Neural cell (in vitro differentiated cells): ENCODE measurements around the gene RTN4RL1.
A peak's percentile ranks its signal among the peaks of the same experiment; 100 is the strongest.

Experiments
- EP300 ChIP-seq: fragments of 450-650 bp; conservative IDR thresholded peaks from 2 replicates; pipeline ENCODE4 v1.6.1; 2014; ENCODE audit warnings: antibody characterized with exemption, mild to moderate bottlenecking, moderate library complexity; ENCODE audit not compliant: poor library complexity, severe bottlenecking
- EZH2 ChIP-seq: fragments of 200-600, 300-800 bp; shearing (Covaris generic), sonication (generic); IDR thresholded peaks from 2 replicates; pipeline ENCODE4 v1.6.1; 2014; ENCODE audit warnings: antibody characterized with exemption, low read length, borderline replicate concordance, mild to moderate bottlenecking; ENCODE audit not compliant: insufficient read depth, poor library complexity, severe bottlenecking
- MXI1 ChIP-seq: fragments of 450-650 bp; conservative IDR thresholded peaks from 2 replicates; pipeline ENCODE4 v1.6.1; 2014; ENCODE audit warnings: antibody characterized with exemption, mild to moderate bottlenecking; ENCODE audit not compliant: poor library complexity, severe bottlenecking
- POLR2AphosphoS5 ChIP-seq: IDR thresholded peaks from 2 replicates; pipeline ENCODE4 v1.6.1; 2012
- RAD21 ChIP-seq: fragments of 450-650 bp; conservative IDR thresholded peaks from 2 replicates; pipeline ENCODE4 v1.6.1; 2014; ENCODE audit warnings: antibody characterized with exemption, mild to moderate bottlenecking, moderate library complexity
- SMC3 ChIP-seq: fragments of 450-650 bp; conservative IDR thresholded peaks from 2 replicates; pipeline ENCODE4 v1.6.1; 2014; ENCODE audit warnings: antibody characterized with exemption, mild to moderate bottlenecking, moderate library complexity; ENCODE audit not compliant: poor library complexity
- TAF1 ChIP-seq: IDR thresholded peaks from 2 replicates; pipeline ENCODE4 v1.6.1; 2012; ENCODE audit warnings: low read depth
- TF ChIP-seq, protein P1 (sequence below): IDR thresholded peaks from 2 replicates; pipeline ENCODE4 v1.6.1; 2012; ENCODE audit warnings: borderline replicate concordance
- TF ChIP-seq, protein P2 (sequence below): fragments of 450-650 bp; IDR thresholded peaks from 2 replicates; pipeline ENCODE4 v1.5.1; 2014; ENCODE audit warnings: antibody characterized with exemption, mild to moderate bottlenecking, moderate library complexity; ENCODE audit not compliant: poor library complexity, severe bottlenecking

DNA sequence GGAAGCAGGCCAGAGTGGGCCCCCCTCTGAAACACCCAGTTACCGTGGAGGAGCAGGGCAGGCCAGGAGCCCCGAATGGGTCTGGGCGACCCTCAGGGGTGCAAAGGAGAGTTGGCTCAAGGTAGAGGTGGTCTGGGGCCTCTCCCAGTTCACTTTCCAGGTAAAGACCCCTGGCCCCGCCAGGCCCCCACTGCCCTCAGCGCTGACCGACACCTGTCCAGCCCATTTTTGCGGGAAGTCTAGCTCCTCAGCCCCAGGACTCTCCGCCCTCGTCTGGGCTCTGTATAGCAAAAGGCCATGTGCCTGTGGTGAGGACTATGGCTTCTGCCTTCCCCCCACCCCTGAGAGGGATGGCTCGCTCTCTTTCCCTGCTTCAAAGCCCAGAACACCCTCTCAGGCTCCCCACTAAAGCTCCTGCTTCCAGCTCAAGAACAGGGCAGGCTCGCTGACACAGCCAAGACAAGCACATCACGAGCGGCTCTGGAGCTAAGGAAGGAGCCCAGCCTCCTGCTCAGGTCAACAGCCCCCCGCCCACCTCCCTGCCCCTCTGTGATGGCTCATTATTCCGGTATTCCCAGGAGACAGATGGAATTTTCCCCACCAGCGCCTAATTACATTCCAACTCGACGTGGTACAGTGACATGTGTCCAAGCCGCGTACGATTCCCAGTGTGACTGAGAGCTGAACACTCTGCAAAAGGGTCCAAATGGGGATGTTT is 59.4 kb downstream of the RTN4RL1 start:
- TF ChIP-seq, protein P1, sequence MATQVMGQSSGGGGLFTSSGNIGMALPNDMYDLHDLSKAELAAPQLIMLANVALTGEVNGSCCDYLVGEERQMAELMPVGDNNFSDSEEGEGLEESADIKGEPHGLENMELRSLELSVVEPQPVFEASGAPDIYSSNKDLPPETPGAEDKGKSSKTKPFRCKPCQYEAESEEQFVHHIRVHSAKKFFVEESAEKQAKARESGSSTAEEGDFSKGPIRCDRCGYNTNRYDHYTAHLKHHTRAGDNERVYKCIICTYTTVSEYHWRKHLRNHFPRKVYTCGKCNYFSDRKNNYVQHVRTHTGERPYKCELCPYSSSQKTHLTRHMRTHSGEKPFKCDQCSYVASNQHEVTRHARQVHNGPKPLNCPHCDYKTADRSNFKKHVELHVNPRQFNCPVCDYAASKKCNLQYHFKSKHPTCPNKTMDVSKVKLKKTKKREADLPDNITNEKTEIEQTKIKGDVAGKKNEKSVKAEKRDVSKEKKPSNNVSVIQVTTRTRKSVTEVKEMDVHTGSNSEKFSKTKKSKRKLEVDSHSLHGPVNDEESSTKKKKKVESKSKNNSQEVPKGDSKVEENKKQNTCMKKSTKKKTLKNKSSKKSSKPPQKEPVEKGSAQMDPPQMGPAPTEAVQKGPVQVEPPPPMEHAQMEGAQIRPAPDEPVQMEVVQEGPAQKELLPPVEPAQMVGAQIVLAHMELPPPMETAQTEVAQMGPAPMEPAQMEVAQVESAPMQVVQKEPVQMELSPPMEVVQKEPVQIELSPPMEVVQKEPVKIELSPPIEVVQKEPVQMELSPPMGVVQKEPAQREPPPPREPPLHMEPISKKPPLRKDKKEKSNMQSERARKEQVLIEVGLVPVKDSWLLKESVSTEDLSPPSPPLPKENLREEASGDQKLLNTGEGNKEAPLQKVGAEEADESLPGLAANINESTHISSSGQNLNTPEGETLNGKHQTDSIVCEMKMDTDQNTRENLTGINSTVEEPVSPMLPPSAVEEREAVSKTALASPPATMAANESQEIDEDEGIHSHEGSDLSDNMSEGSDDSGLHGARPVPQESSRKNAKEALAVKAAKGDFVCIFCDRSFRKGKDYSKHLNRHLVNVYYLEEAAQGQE: peak; percentile 97
- TF ChIP-seq EZH2 (no peak), POLR2AphosphoS5 (peak; percentile 36), EP300 (no peak), SMC3 (no peak), MXI1 (no peak), RAD21 (no peak), TAF1 (no peak)
- TF ChIP-seq, protein P2, sequence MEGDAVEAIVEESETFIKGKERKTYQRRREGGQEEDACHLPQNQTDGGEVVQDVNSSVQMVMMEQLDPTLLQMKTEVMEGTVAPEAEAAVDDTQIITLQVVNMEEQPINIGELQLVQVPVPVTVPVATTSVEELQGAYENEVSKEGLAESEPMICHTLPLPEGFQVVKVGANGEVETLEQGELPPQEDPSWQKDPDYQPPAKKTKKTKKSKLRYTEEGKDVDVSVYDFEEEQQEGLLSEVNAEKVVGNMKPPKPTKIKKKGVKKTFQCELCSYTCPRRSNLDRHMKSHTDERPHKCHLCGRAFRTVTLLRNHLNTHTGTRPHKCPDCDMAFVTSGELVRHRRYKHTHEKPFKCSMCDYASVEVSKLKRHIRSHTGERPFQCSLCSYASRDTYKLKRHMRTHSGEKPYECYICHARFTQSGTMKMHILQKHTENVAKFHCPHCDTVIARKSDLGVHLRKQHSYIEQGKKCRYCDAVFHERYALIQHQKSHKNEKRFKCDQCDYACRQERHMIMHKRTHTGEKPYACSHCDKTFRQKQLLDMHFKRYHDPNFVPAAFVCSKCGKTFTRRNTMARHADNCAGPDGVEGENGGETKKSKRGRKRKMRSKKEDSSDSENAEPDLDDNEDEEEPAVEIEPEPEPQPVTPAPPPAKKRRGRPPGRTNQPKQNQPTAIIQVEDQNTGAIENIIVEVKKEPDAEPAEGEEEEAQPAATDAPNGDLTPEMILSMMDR: no peak
